ENCODE measurements around the gene FBLN7. TPM values are rescaled to one million over a fixed set of nuclear protein-coding genes. Genes with fewer than 3 reads are reported as not detected.

The FBLN7 gene
- total RNA-seq, 1 experiment from 2014 or later: 0.14 TPM

- Mint-ChIP-seq H3K27ac (ENCODE audit: low read depth, unreplicated experiment) (no peak overlapping the region), H3K9me3 (ENCODE audit: unreplicated experiment) (no peaks in the 10 kb centered on the region), H3K27me3 (ENCODE audit: insufficient read depth, unreplicated experiment) (no peaks in the 10 kb centered on the region), H3K36me3 (ENCODE audit: insufficient read depth, unreplicated experiment) (peaks cover 4% of the 10 kb centered on the region), H3K4me1 (ENCODE audit: insufficient read depth, unreplicated experiment) (no peaks in the 10 kb centered on the region), H3K4me3 (ENCODE audit: unreplicated experiment) (no peak overlapping the region)
- intact Hi-C loops (cut with micrococcal nuclease): no loop called here
- TF ChIP-seq CTCF (IDR thresholded peaks at IDR 0.05; ENCODE audit: unreplicated experiment): no peak
- ChIA-PET CTCF (no interaction called here), POLR2A (no interaction called here)
- DNase-seq (ENCODE audit: unreplicated experiment): no peak
- BruUV-seq (replicated peaks): no TSS peak
These were observed 24.2 kb downstream of the FBLN7 start for GRCh38 chr2:112162341-112162740.

GRCh38 chr2:112162956-112163355, 24.8 kb downstream of the FBLN7 start:
- POLR2A ChIA-PET: no interaction called here
- Mint-ChIP-seq H3K9me3 (ENCODE audit: unreplicated experiment) (no peaks in the 10 kb centered on the region), H3K27ac (ENCODE audit: low read depth, unreplicated experiment) (no peak overlapping the region), H3K36me3 (ENCODE audit: insufficient read depth, unreplicated experiment) (no peaks in the 10 kb centered on the region), H3K27me3 (ENCODE audit: insufficient read depth, unreplicated experiment) (no peaks in the 10 kb centered on the region), H3K4me3 (ENCODE audit: unreplicated experiment) (no peak overlapping the region), H3K4me1 (ENCODE audit: insufficient read depth, unreplicated experiment) (no peaks in the 10 kb centered on the region)
- no TSS peak for BruUV-seq (replicated peaks)
- no peak for DNase-seq (ENCODE audit: unreplicated experiment)
- intact Hi-C loops (cut with micrococcal nuclease): no loop called here
- TF ChIP-seq CTCF (IDR thresholded peaks at IDR 0.05; ENCODE audit: unreplicated experiment): no peak
- CTCF ChIA-PET: no interaction called here

- TF ChIP-seq CTCF (IDR thresholded peaks at IDR 0.05; ENCODE audit: unreplicated experiment): no peak
- CTCF ChIA-PET: no interaction called here
- no peaks in the 10 kb centered on the region for H3K36me3 Mint-ChIP-seq (ENCODE audit: insufficient read depth, unreplicated experiment)
- H3K4me3 Mint-ChIP-seq (ENCODE audit: unreplicated experiment): no peak overlapping the region
- H3K27me3 Mint-ChIP-seq (ENCODE audit: insufficient read depth, unreplicated experiment): no peaks in the 10 kb centered on the region
- POLR2A ChIA-PET: no interaction called here
- H3K9me3 Mint-ChIP-seq (ENCODE audit: unreplicated experiment): no peaks in the 10 kb centered on the region
- no peak overlapping the region for H3K27ac Mint-ChIP-seq (ENCODE audit: low read depth, unreplicated experiment)
- no peaks in the 10 kb centered on the region for H3K4me1 Mint-ChIP-seq (ENCODE audit: insufficient read depth, unreplicated experiment)
- DNase-seq (ENCODE audit: unreplicated experiment): no peak
- intact Hi-C loops (cut with micrococcal nuclease): no loop called here
- BruUV-seq (replicated peaks): no TSS peak
These were observed 25.4 kb downstream of the FBLN7 start for GRCh38 chr2:112163541-112163981.

GRCh38 chr2:112164876-112165275, 26.7 kb downstream of the FBLN7 start:
- POLR2A ChIA-PET: no interaction called here
- Mint-ChIP-seq H3K9me3 (ENCODE audit: unreplicated experiment) (no peaks in the 10 kb centered on the region), H3K4me1 (ENCODE audit: insufficient read depth, unreplicated experiment) (no peaks in the 10 kb centered on the region), H3K4me3 (ENCODE audit: unreplicated experiment) (no peak overlapping the region), H3K36me3 (ENCODE audit: insufficient read depth, unreplicated experiment) (no peaks in the 10 kb centered on the region), H3K27ac (ENCODE audit: low read depth, unreplicated experiment) (no peak overlapping the region), H3K27me3 (ENCODE audit: insufficient read depth, unreplicated experiment) (no peaks in the 10 kb centered on the region)
- CTCF ChIA-PET: no interaction called here
- DNase-seq (ENCODE audit: unreplicated experiment): no peak
- no TSS peak for BruUV-seq (replicated peaks)
- TF ChIP-seq CTCF (IDR thresholded peaks at IDR 0.05; ENCODE audit: unreplicated experiment): no peak
- intact Hi-C loops (cut with micrococcal nuclease): no loop called here

Measured in MCF 10A (cell line).